Subcutaneous abdominal adipose tissue (tissue), 5 donors: ENCODE measurements around the gene MSMO1.
A peak's percentile ranks its signal among the peaks of the same experiment; 100 is the strongest.

ENCODE experiments used
- H3K27ac ChIP-seq: one replicate; pipeline ENCODE4 v1.7.0; 2013; ENCODE audit warnings: low read depth, mild to moderate bottlenecking, inconsistent platforms, low read length, moderate library complexity
- H3K27me3 ChIP-seq, 5 donors: one replicate each; pipeline ENCODE4 v1.7.0; 2013; ENCODE audit warnings: low read length in 5 of 5, inconsistent platforms in 1 of 5; ENCODE audit not compliant: control insufficient read depth in 5 of 5, insufficient read depth in 4 of 5
- H3K36me3 ChIP-seq, 5 donors: one replicate each; pipeline ENCODE4 v1.7.0; 2013; ENCODE audit warnings: low read length in 5 of 5; ENCODE audit not compliant: control insufficient read depth in 5 of 5, insufficient read depth in 5 of 5
- H3K4me1 ChIP-seq, 5 donors: one replicate each; pipeline ENCODE4 v1.7.0; 2013; ENCODE audit warnings: low read length in 5 of 5, mild to moderate bottlenecking in 3 of 5, moderate library complexity in 1 of 5; ENCODE audit not compliant: control insufficient read depth in 5 of 5, insufficient read depth in 5 of 5
- H3K4me3 ChIP-seq, 5 donors: one replicate each; pipeline ENCODE4 v1.7.0; 2013; ENCODE audit warnings: low read length in 5 of 5, low read depth in 1 of 5
- H3K9ac ChIP-seq, 5 donors: one replicate each; pipeline ENCODE4 v1.7.0; 2013; ENCODE audit warnings: low read length in 5 of 5, mild to moderate bottlenecking in 4 of 5, moderate library complexity in 3 of 5
- H3K9me3 ChIP-seq, 5 donors: one replicate each; pipeline ENCODE4 v1.7.0; 2013; ENCODE audit warnings: low read length in 5 of 5; ENCODE audit not compliant: control insufficient read depth in 5 of 5
- donor health status: healthy.
- donor health status: healthy.
- donor health status: healthy.
- donor health status: healthy.
- donor health status: healthy.

The MSMO1 gene

GRCh38 chr4:165319509-165319908, 8.0 kb upstream of the MSMO1 start:
- no peaks in the 10 kb centered on the region for H3K4me1 ChIP-seq
- no peak overlapping the region for H3K27ac ChIP-seq

GRCh38 chr4:165324236-165324917, 3.1 kb upstream of the MSMO1 start:
- H3K27me3 ChIP-seq: peaks cover 0 to 5% (median 0%) of the 10 kb centered on the region in 5 donors
- H3K4me3 ChIP-seq: no peak overlapping the region
- peaks cover 7 to 26% (median 20%) of the 10 kb centered on the region in 5 donors for H3K4me1 ChIP-seq
- H3K27ac ChIP-seq: no peak overlapping the region
- H3K9me3 ChIP-seq: no peaks in the 10 kb centered on the region
- H3K9ac ChIP-seq: no peak overlapping the region
- H3K36me3 ChIP-seq: peaks cover 0 to 3% (median 0%) of the 10 kb centered on the region in 5 donors

More at GRCh38 chr4:165319509-165319908, 8.0 kb upstream of the MSMO1 start:
- no peak overlapping the region for H3K9ac ChIP-seq
- no peaks in the 10 kb centered on the region for H3K9me3 ChIP-seq
- peaks cover 0 to 11% (median 4%) of the 10 kb centered on the region in 5 donors for H3K36me3 ChIP-seq
- H3K4me3 ChIP-seq: no peak overlapping the region
- no peaks in the 10 kb centered on the region for H3K27me3 ChIP-seq

GRCh38 chr4:165324918-165325304, 2.6 kb upstream of the MSMO1 start:
- no peak overlapping the region for H3K9ac ChIP-seq
- peaks cover 7 to 26% (median 21%) of the 10 kb centered on the region in 5 donors for H3K4me1 ChIP-seq
- peaks cover 0 to 3% (median 0%) of the 10 kb centered on the region in 5 donors for H3K36me3 ChIP-seq
- H3K27ac ChIP-seq: no peak overlapping the region
- H3K27me3 ChIP-seq: peaks cover 0 to 5% (median 0%) of the 10 kb centered on the region in 5 donors
- H3K9me3 ChIP-seq: no peaks in the 10 kb centered on the region
- no peak overlapping the region for H3K4me3 ChIP-seq

- H3K4me3 ChIP-seq: peak overlapping the region in 4 of 5 donors; percentile 76 to 99 (median 96)
- no peak overlapping the region for H3K9ac ChIP-seq
- H3K4me1 ChIP-seq: peaks cover 8 to 31% (median 21%) of the 10 kb centered on the region in 5 donors
- H3K36me3 ChIP-seq: peaks cover 0 to 3% (median 0%) of the 10 kb centered on the region in 5 donors
- no peaks in the 10 kb centered on the region for H3K9me3 ChIP-seq
- H3K27ac ChIP-seq: no peak overlapping the region
- peaks cover 0 to 5% (median 0%) of the 10 kb centered on the region in 5 donors for H3K27me3 ChIP-seq
These were observed 1.5 kb upstream of the MSMO1 start for GRCh38 chr4:165325732-165326512.

- H3K9ac ChIP-seq: peak overlapping the region in 4 of 5 donors; percentile 23 to 81 (median 56)
- peak overlapping the region; percentile 80 for H3K27ac ChIP-seq
- H3K36me3 ChIP-seq: peaks cover 0 to 3% (median 0%) of the 10 kb centered on the region in 5 donors
- H3K9me3 ChIP-seq: no peaks in the 10 kb centered on the region
- peaks cover 0 to 5% (median 0%) of the 10 kb centered on the region in 5 donors for H3K27me3 ChIP-seq
- H3K4me1 ChIP-seq: peaks cover 8 to 37% (median 21%) of the 10 kb centered on the region in 5 donors
- peak overlapping the region; percentile 76 to 99 (median 92) for H3K4me3 ChIP-seq
These were observed 648 bp upstream of the MSMO1 start for GRCh38 chr4:165326831-165327210.

- H3K4me1 ChIP-seq: peaks cover 8 to 41% (median 21%) of the 10 kb centered on the region in 5 donors
- peaks cover 0 to 5% (median 0%) of the 10 kb centered on the region in 5 donors for H3K27me3 ChIP-seq
- no peaks in the 10 kb centered on the region for H3K9me3 ChIP-seq
- peaks cover 0 to 3% (median 0%) of the 10 kb centered on the region in 5 donors for H3K36me3 ChIP-seq
- H3K4me3 ChIP-seq: peak overlapping the region; percentile 82 to 99 (median 97)
- H3K9ac ChIP-seq: peak overlapping the region; percentile 16 to 84 (median 62)
- H3K27ac ChIP-seq: peak overlapping the region; percentile 67
These were observed 594 bp downstream of the MSMO1 start for GRCh38 chr4:165328101-165328425.

- H3K9me3 ChIP-seq: no peaks in the 10 kb centered on the region
- peak overlapping the region in 3 of 5 donors; percentile 16 to 84 (median 70) for H3K9ac ChIP-seq
- H3K27ac ChIP-seq: peak overlapping the region; percentile 67
- H3K36me3 ChIP-seq: peaks cover 0 to 3% (median 0%) of the 10 kb centered on the region in 5 donors
- H3K27me3 ChIP-seq: peaks cover 0 to 5% (median 0%) of the 10 kb centered on the region in 5 donors
- peaks cover 8 to 41% (median 21%) of the 10 kb centered on the region in 5 donors for H3K4me1 ChIP-seq
- H3K4me3 ChIP-seq: peak overlapping the region in 4 of 5 donors; percentile 92 to 99 (median 98)
These were observed 1.2 kb downstream of the MSMO1 start for GRCh38 chr4:165328708-165329107.

GRCh38 chr4:165330071-165330470, 2.6 kb downstream of the MSMO1 start:
- peaks cover 8 to 41% (median 21%) of the 10 kb centered on the region in 5 donors for H3K4me1 ChIP-seq
- no peak overlapping the region for H3K4me3 ChIP-seq
- no peak overlapping the region for H3K9ac ChIP-seq
- H3K27ac ChIP-seq: no peak overlapping the region
- no peaks in the 10 kb centered on the region for H3K36me3 ChIP-seq
- H3K27me3 ChIP-seq: peaks cover 0 to 5% (median 0%) of the 10 kb centered on the region in 5 donors
- H3K9me3 ChIP-seq: no peaks in the 10 kb centered on the region

GRCh38 chr4:165330666-165331065, 3.2 kb downstream of the MSMO1 start:
- H3K4me3 ChIP-seq: no peak overlapping the region
- H3K4me1 ChIP-seq: peaks cover 8 to 41% (median 21%) of the 10 kb centered on the region in 5 donors
- H3K27me3 ChIP-seq: peaks cover 0 to 5% (median 0%) of the 10 kb centered on the region in 5 donors
- no peaks in the 10 kb centered on the region for H3K9me3 ChIP-seq
- H3K27ac ChIP-seq: no peak overlapping the region
- peaks cover 0 to 3% (median 0%) of the 10 kb centered on the region in 5 donors for H3K36me3 ChIP-seq
- no peak overlapping the region for H3K9ac ChIP-seq

GRCh38 chr4:165331359-165331758, 3.9 kb downstream of the MSMO1 start:
- no peaks in the 10 kb centered on the region for H3K9me3 ChIP-seq
- peaks cover 0 to 5% (median 0%) of the 10 kb centered on the region in 5 donors for H3K27me3 ChIP-seq
- H3K36me3 ChIP-seq: peaks cover 0 to 3% (median 0%) of the 10 kb centered on the region in 5 donors
- no peak overlapping the region for H3K4me3 ChIP-seq
- H3K4me1 ChIP-seq: peaks cover 8 to 41% (median 18%) of the 10 kb centered on the region in 5 donors
- H3K27ac ChIP-seq: no peak overlapping the region
- H3K9ac ChIP-seq: no peak overlapping the region
